GM10266 (cell line): ENCODE results near the gene CALML6.
A peak's percentile ranks its signal among the peaks of the same experiment; 100 is the strongest.

Experiments
- DNase-seq: peaks from one replicate; pipeline ENCODE4 v3.0.0; 2012; ENCODE audit errors: extremely low spot score
- CTCF ChIP-seq: IDR thresholded peaks from 2 replicates; pipeline ENCODE4 v1.5.1; 2012; ENCODE audit warnings: mild to moderate bottlenecking, low read depth; ENCODE audit not compliant: control insufficient read depth, insufficient read depth; ENCODE audit errors: missing control alignments

CALML6 gene

DNA sequence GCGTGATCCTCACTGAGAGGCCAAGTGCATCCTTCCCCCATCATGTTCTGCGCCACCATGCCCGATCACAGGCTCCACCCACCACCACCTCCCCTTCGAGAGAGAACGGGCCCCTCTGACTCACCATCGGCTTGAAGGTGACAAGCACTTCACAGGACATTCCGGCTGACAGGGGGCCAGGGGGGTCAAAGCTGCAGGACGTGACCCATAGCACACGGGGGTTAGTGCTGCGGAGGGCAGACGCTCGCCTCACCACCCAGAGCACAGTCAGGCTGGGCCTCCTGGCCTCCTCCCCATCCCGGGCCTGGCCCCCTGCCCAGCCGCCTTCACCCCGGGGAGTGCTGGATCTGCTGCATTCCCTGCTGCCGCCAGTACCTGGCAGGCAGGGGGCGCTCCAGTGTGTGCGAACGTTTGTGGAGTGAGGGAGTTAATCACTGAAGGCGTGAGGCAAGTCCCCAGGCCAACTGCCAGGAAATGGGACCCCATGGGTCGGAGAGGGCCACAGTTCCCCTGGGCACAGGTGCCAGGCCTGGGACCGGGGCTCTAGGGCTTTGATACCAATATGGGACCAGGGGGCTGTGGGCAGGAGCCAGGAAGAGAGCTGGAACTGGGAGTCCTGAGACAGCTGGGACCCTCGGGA, 44.9 kb downstream of the CALML6 start:
- peak; percentile 70 for TF ChIP-seq CTCF
- peak; percentile 86 for DNase-seq

GRCh38 chr1:1960480-1961196, 45.6 kb downstream of the CALML6 start:
- DNase-seq = no peak
- no peak for TF ChIP-seq CTCF

DNA sequence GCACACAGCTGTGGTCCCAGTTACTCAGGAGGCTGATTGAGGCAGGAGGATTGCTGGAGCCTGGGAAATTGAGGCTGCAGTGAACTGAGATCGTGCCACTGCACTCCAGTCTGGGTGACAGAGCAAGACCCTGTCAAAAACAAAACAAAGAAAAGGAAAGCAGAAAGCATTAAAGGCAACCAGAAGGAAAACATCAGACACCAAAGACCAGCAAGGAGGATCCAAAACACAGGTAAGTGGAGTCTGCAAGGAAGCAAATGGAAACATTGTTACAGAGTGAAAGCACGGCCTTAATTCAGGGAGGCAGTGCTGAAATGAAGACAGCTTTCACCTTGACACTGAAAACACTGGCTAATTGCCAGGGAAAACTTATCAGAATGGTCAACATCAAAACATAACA, 47.7 kb downstream of the CALML6 start:
- TF ChIP-seq CTCF = no peak
- DNase-seq = no peak

GRCh38 chr1:1963570-1963969, 48.5 kb downstream of the CALML6 start:
- TF ChIP-seq CTCF = no peak
- DNase-seq = no peak

DNA sequence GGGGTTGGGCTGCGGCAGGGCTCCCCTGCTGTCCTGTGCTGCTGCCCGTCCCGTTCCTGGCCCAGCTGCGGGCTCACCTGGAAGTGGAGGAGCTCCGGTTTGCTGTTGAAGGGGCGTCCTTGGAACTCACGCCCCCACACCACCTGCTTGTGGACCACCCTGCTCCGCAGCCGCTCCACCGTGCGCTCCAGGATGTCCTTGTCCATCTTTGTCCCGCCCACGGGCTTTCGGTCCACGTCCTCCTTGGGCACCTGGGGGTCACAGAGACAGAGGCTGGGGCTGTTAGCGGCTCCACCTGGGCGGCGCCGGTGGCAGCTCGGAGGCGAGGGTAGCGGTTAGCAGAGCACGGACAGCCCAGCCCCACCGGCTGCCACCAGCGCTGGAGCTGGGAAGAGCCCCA, 49.8 kb downstream of the CALML6 start:
- DNase-seq = no peak
- no peak for TF ChIP-seq CTCF

- DNase-seq = no peak
These were observed 50.5 kb downstream of the CALML6 start for GRCh38 chr1:1965546-1965945.

More at GRCh38 chr1:1965546-1965945, 50.5 kb downstream of the CALML6 start:
- TF ChIP-seq CTCF = no peak
